ENCODE measurements around the gene AGMO.

- TF ChIP-seq CTCF (IDR thresholded peaks at IDR 0.05): no peak
- TF ChIP-seq POLR2AphosphoS5 (IDR thresholded peaks at IDR 0.05): no peak
- TF ChIP-seq POLR2A (IDR thresholded peaks at IDR 0.05): no peak
Measured at GRCh38 chr7:15525652-15526263, 36.1 kb downstream of the AGMO start.

Measured in prostate gland (tissue), 2 donors.